Kidney (tissue), 14 donors: ENCODE data around the gene MTCL1. TPM values are rescaled to one million over a fixed set of nuclear protein-coding genes. Genes with fewer than 3 reads are reported as not detected.

Source experiments
- DNase-seq, 5 donors: peaks; one replicate each; pipeline ENCODE4 v3.0.0-alpha.2; 2013 to 2020
- FAIRE-seq: peaks from 2 replicates; lab custom pipeline; 2012; peaks lifted over from hg19 to GRCh38; lab: Jason Lieb, UNC
- H3K27ac ChIP-seq, 2 donors: one replicate each; pipeline ENCODE4 v1.7.0; 2013; ENCODE audit warnings: low read depth in 2 of 2, low read length in 2 of 2, inconsistent platforms in 1 of 2
- H3K27me3 ChIP-seq: one replicate; pipeline ENCODE4 v1.7.1; 2013; ENCODE audit warnings: low read length, inconsistent platforms; ENCODE audit not compliant: control insufficient read depth, insufficient read depth
- H3K36me3 ChIP-seq, 3 donors: one replicate each; pipeline versions ENCODE4 v1.7.0 to v1.7.1; 2013; ENCODE audit warnings: low read length in 3 of 3, control low read depth in 1 of 3, inconsistent platforms in 1 of 3; ENCODE audit not compliant: insufficient read depth in 3 of 3, control insufficient read depth in 2 of 3
- H3K4me1 ChIP-seq, 3 donors: one replicate each; pipeline versions ENCODE4 v1.7.0 to v1.7.1; 2013; ENCODE audit warnings: low read length in 3 of 3, inconsistent platforms in 1 of 3, low read depth in 1 of 3; ENCODE audit not compliant: control insufficient read depth in 2 of 3, insufficient read depth in 2 of 3
- H3K4me3 ChIP-seq, 3 donors: one replicate each; pipeline versions ENCODE4 v1.7.0 to v1.8.1; 2013; ENCODE audit warnings: low read length in 3 of 3, control low read depth in 1 of 3, inconsistent platforms in 1 of 3
- H3K9ac ChIP-seq, 3 donors: one replicate each; pipeline versions ENCODE4 v1.7.0 to v1.7.1; 2013; ENCODE audit warnings: low read length in 3 of 3, control low read depth in 1 of 3, inconsistent platforms in 1 of 3
- H3K9me3 ChIP-seq, 3 donors: one replicate each; pipeline versions ENCODE4 v1.7.0 to v1.7.1; 2013; ENCODE audit warnings: low read length in 3 of 3, control low read depth in 1 of 3, inconsistent platforms in 1 of 3; ENCODE audit not compliant: control insufficient read depth in 2 of 3, insufficient read depth in 1 of 3
- CTCF ChIP-seq: IDR thresholded peaks from 3 replicates; pipeline ENCODE4 v1.5.1; 2012; ENCODE audit warnings: mild to moderate bottlenecking, moderate library complexity, borderline replicate concordance; ENCODE audit not compliant: insufficient read depth; ENCODE audit errors: extremely low read depth
- intact Hi-C: fragments of 100-400 bp; cut with DNase I; formaldehyde crosslinking; loops from one replicate; pipeline ENCODE4 v1.11.1; 2022
- polyA plus RNA-seq: library from polyadenylated mRNA; stranded (reverse); fragments of 350-450 nt; fragmentation: Illumina TruSeq; extraction: RNeasy Lipid Tissue Mini Kit (QIAGEN cat#74804); gene quantifications from one replicate; pipeline ENCODE4 v1.2.3, GENCODE V29; 2014; ENCODE audit warnings: low read depth, low replicate concordance; ENCODE audit not compliant: insufficient read depth
- total RNA-seq: library from RNA; stranded (reverse); fragmentation: NEBNext Ultra II Directional; extraction: Animal tissue kit (Norgen Biotek cat#: 25700); gene quantifications from one replicate; pipeline ENCODE4 v1.2.1, GENCODE V29; 2021
- donor health status: control.
- donor health status: control.
- donor health status: control.
- donor health status: control.
- donor health status: control.
- donor health status: DM: yes; HTN: yes; CAD: no.
- donor health status: Normal renal cell carcinoma (clear cell type).

Gene MTCL1
- total and polyA plus RNA-seq, 2 donors from 2014 or later: 2.5 to 15.3 TPM

DNA sequence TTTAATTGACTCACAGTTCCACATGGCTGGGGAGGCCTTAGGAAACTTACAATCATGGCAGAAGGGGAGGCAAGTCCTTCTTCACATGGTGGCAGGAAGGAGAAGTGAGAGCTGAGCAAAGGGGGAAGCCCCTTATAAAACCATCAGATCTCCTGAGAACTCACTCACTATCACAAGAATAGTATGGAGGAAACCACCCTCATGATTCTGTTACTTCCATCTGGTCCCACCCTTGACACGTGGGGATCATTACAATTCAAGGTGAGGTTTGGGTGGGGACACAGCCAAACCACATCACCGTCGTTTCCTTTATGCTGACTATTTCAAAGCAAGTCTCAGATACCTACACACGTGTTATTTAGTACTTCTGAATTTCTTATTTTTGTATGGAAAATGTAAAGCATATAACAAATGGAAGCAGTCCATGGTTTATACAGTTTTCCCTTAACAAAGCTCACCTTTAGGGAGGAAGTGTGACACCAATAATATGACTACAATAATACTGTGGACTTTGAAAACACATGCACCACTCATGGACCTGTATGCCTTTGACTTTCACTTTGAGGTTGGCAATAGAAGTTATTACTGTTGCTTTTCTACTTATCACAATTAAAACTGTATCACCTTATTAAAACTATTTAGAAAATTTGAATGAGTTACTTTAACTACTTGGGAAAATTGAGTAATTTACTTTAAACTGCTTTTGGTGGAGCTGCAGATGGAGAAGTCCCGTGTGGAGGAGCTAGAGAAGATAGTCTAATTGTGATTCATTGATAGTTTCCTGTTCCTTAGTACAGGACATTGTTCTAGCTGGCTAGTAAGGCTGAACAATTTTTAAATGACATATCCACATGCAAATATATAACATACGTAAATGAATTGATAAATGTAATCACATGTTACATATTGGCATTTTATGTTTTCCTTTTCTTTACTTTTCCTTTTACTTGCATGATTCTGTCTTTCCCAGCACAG lies 37.3 kb downstream of the MTCL1 start:
- no peak for TF ChIP-seq CTCF
- Histone ChIP-seq H3K4me1 (no peaks in the 10 kb centered on the region), H3K36me3 (no peaks in the 10 kb centered on the region), H3K9ac (no peak overlapping the region), H3K4me3 (no peak overlapping the region), H3K9me3 (no peaks in the 10 kb centered on the region), H3K27ac (no peak overlapping the region), H3K27me3 (no peaks in the 10 kb centered on the region)
- intact Hi-C loops: no loop called here
- DNase-seq: no peak
- FAIRE-seq: no peak

DNA sequence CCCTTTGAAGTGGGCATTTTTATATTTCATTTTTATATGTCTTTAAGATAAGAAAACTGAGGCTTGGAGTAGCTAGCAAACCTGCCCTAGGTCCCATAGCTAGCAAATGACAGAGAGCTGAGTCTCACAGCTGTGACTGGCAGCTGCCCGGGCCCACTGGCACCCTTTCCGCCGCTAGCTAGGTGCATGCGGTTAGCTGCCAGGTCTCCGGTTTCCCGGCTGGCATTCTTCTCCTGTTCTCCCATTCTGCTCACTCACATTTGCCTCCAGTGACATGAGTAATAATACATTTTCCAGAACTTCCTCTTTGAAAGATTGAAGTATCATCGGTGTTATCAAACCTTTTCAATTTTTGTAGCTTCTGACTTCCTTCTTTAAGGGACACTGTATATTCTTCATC lies 38.7 kb downstream of the MTCL1 start:
- no peak for TF ChIP-seq CTCF
- Histone ChIP-seq H3K27ac (no peak overlapping the region), H3K4me3 (no peak overlapping the region), H3K9me3 (no peaks in the 10 kb centered on the region), H3K27me3 (no peaks in the 10 kb centered on the region), H3K36me3 (no peaks in the 10 kb centered on the region), H3K9ac (no peak overlapping the region), H3K4me1 (peaks cover 0 to 2% (median 0%) of the 10 kb centered on the region in 3 donors)
- DNase-seq (no peak), FAIRE-seq (no peak)
- intact Hi-C loops: no loop called here

- Histone ChIP-seq H3K9ac (no peak overlapping the region), H3K36me3 (no peaks in the 10 kb centered on the region), H3K9me3 (no peaks in the 10 kb centered on the region), H3K4me1 (peaks cover 0 to 2% (median 0%) of the 10 kb centered on the region in 3 donors), H3K4me3 (no peak overlapping the region), H3K27me3 (no peaks in the 10 kb centered on the region), H3K27ac (no peak overlapping the region)
- FAIRE-seq (no peak), DNase-seq (no peak)
- no peak for TF ChIP-seq CTCF
- intact Hi-C loops: no loop called here
Measured at GRCh38 chr18:8744656-8745055, 39.3 kb downstream of the MTCL1 start.
